ENCODE measurements around the gene REXO1. TPM values are rescaled to one million over a fixed set of nuclear protein-coding genes. Genes with fewer than 3 reads are reported as not detected.

The REXO1 gene
- total RNA-seq, 1 experiment from 2014 or later, result 52.2 TPM

DNA sequence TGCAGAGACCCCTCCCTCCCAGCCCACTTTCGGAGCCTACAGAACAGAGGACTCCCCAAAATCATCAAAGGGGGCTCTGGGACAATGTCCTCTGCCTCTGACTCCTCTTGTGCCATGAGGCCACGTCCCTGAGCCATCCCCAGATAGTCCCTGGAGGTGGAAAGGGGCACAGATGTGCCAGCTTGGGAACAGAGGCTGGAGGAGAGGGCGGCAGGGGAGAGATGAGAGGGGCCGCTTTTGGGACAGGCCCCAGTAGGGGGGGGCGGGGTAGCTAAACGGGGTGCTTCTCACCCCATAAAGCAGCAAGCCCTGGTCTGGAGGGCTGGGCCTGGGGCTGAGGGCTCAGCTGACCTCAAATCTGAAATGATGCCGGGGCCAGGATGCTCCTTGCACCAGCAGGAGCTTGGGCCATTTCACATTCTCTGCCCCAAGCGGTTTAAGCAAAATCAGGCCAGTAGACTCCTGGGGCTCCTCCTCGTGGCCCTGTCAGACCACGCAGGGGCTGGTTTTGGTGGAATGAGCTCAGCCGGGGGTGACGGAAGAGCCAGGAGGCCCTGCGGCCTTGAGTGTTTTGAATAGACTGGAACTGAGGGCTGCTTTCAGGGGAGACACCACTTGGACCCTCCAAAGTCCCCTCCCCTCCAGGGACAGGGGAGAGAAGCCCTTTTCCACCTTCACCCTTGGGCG is 67.9 kb downstream of the REXO1 start:
- H3K4me2 ChIP-seq (ENCODE audit: low read length), result no peak overlapping the region
- no peaks in the 10 kb centered on the region for H3K4me1 ChIP-seq (ENCODE audit: control insufficient read depth in 1 of 2, insufficient read depth in 2 of 2, low read length in 2 of 2)
- H3K79me2 ChIP-seq (ENCODE audit: insufficient read depth, low read length), result no peaks in the 10 kb centered on the region
- BruUV-seq (replicated peaks), result no TSS peak
- TF ChIP-seq, protein P1, sequence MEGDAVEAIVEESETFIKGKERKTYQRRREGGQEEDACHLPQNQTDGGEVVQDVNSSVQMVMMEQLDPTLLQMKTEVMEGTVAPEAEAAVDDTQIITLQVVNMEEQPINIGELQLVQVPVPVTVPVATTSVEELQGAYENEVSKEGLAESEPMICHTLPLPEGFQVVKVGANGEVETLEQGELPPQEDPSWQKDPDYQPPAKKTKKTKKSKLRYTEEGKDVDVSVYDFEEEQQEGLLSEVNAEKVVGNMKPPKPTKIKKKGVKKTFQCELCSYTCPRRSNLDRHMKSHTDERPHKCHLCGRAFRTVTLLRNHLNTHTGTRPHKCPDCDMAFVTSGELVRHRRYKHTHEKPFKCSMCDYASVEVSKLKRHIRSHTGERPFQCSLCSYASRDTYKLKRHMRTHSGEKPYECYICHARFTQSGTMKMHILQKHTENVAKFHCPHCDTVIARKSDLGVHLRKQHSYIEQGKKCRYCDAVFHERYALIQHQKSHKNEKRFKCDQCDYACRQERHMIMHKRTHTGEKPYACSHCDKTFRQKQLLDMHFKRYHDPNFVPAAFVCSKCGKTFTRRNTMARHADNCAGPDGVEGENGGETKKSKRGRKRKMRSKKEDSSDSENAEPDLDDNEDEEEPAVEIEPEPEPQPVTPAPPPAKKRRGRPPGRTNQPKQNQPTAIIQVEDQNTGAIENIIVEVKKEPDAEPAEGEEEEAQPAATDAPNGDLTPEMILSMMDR (IDR thresholded peaks at IDR 0.05 in 2 of 3, conservative IDR thresholded peaks at IDR 0.05 in 1 of 3; ENCODE audit: borderline replicate concordance in 1 of 3, insufficient read depth in 1 of 3, low read depth in 2 of 3, low read length in 2 of 3), result no peak
- TF ChIP-seq TCF7L2 (IDR thresholded peaks at IDR 0.05; ENCODE audit: borderline replicate concordance, extremely low read depth, insufficient read depth, insufficient read length), result no peak
- TF ChIP-seq SP1 (IDR thresholded peaks at IDR 0.05; ENCODE audit: low read depth), result no peak
- no peak for TF ChIP-seq RAD21 (IDR thresholded peaks at IDR 0.05; ENCODE audit: low read depth)
- TF ChIP-seq SIN3A (IDR thresholded peaks at IDR 0.05; ENCODE audit: low read depth), result no peak
- no peak for TF ChIP-seq EZH2phosphoT487 (IDR thresholded peaks at IDR 0.05; ENCODE audit: borderline replicate concordance)
- TF ChIP-seq, protein P2, sequence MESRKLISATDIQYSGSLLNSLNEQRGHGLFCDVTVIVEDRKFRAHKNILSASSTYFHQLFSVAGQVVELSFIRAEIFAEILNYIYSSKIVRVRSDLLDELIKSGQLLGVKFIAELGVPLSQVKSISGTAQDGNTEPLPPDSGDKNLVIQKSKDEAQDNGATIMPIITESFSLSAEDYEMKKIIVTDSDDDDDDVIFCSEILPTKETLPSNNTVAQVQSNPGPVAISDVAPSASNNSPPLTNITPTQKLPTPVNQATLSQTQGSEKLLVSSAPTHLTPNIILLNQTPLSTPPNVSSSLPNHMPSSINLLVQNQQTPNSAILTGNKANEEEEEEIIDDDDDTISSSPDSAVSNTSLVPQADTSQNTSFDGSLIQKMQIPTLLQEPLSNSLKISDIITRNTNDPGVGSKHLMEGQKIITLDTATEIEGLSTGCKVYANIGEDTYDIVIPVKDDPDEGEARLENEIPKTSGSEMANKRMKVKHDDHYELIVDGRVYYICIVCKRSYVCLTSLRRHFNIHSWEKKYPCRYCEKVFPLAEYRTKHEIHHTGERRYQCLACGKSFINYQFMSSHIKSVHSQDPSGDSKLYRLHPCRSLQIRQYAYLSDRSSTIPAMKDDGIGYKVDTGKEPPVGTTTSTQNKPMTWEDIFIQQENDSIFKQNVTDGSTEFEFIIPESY (IDR thresholded peaks at IDR 0.05; ENCODE audit: extremely low read depth, insufficient replicate concordance, low read length), result no peak
- TF ChIP-seq POLR2AphosphoS5 (IDR thresholded peaks at IDR 0.05; ENCODE audit: low read depth, low read length), result no peak
- no peak for TF ChIP-seq POLR2A (IDR thresholded peaks at IDR 0.05; ENCODE audit: borderline replicate concordance, extremely low read depth, insufficient read depth, insufficient read length)
- TF ChIP-seq, protein P3, sequence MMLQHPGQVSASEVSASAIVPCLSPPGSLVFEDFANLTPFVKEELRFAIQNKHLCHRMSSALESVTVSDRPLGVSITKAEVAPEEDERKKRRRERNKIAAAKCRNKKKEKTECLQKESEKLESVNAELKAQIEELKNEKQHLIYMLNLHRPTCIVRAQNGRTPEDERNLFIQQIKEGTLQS (IDR thresholded peaks at IDR 0.05), result no peak
- no peak for TF ChIP-seq ZNF274 (IDR thresholded peaks at IDR 0.05; ENCODE audit: low read depth, low read length)
- TF ChIP-seq, protein P4, sequence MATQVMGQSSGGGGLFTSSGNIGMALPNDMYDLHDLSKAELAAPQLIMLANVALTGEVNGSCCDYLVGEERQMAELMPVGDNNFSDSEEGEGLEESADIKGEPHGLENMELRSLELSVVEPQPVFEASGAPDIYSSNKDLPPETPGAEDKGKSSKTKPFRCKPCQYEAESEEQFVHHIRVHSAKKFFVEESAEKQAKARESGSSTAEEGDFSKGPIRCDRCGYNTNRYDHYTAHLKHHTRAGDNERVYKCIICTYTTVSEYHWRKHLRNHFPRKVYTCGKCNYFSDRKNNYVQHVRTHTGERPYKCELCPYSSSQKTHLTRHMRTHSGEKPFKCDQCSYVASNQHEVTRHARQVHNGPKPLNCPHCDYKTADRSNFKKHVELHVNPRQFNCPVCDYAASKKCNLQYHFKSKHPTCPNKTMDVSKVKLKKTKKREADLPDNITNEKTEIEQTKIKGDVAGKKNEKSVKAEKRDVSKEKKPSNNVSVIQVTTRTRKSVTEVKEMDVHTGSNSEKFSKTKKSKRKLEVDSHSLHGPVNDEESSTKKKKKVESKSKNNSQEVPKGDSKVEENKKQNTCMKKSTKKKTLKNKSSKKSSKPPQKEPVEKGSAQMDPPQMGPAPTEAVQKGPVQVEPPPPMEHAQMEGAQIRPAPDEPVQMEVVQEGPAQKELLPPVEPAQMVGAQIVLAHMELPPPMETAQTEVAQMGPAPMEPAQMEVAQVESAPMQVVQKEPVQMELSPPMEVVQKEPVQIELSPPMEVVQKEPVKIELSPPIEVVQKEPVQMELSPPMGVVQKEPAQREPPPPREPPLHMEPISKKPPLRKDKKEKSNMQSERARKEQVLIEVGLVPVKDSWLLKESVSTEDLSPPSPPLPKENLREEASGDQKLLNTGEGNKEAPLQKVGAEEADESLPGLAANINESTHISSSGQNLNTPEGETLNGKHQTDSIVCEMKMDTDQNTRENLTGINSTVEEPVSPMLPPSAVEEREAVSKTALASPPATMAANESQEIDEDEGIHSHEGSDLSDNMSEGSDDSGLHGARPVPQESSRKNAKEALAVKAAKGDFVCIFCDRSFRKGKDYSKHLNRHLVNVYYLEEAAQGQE (IDR thresholded peaks at IDR 0.05; ENCODE audit: low read depth), result no peak
- TF ChIP-seq, protein P5, sequence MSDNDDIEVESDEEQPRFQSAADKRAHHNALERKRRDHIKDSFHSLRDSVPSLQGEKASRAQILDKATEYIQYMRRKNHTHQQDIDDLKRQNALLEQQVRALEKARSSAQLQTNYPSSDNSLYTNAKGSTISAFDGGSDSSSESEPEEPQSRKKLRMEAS (IDR thresholded peaks at IDR 0.05), result no peak
- no peak for TF ChIP-seq EGR1 (IDR thresholded peaks at IDR 0.05; ENCODE audit: low read depth)
- no peak for TF ChIP-seq ELF1 (IDR thresholded peaks at IDR 0.05; ENCODE audit: borderline replicate concordance, low read depth)
- no peak for TF ChIP-seq ZFX (IDR thresholded peaks at IDR 0.05)
- H3K36me3 ChIP-seq (ENCODE audit: control insufficient read depth in 1 of 2, insufficient read depth in 2 of 2, low read length in 2 of 2), result no peaks in the 10 kb centered on the region
- H3K27me3 ChIP-seq (ENCODE audit: insufficient read depth, low read length), result no peaks in the 10 kb centered on the region
- no peak overlapping the region for H3K4me3 ChIP-seq (replicated peaks in 1 of 2; ENCODE audit: low read depth in 1 of 2, low read length in 2 of 2)
- DNase-seq (ENCODE audit: low read depth, low spot score), result no peak
- no peak overlapping the region for H3K9ac ChIP-seq (ENCODE audit: low read length)
- RAD21 ChIA-PET (ENCODE audit: low non-redundant PET in 1 of 2, low total read pairs in 2 of 2, uncharacterized antibody in 2 of 2, unreplicated experiment in 2 of 2), result no interaction called here
- no peaks in the 10 kb centered on the region for H3K9me2 ChIP-seq (ENCODE audit: insufficient read depth)
- no peaks in the 10 kb centered on the region for H4K20me1 ChIP-seq (ENCODE audit: insufficient read depth)
- peaks cover 0 to 12% of the 10 kb centered on the region in 2 experiments; a peak in 1 of 4 replicates for H3K9me3 ChIP-seq (ENCODE audit: control insufficient read depth in 1 of 2, insufficient read depth in 1 of 2, low read depth in 1 of 2, low read length in 2 of 2)
- H3K27ac ChIP-seq (ENCODE audit: low read depth, low read length), result no peak overlapping the region
- POLR2A ChIA-PET, result no interaction called here
- CTCF ChIA-PET, result interaction anchor here (0.7 to 1.4 kb wide), 2 partner anchors 17 to 33 kb away, joined by 3 to 4 read pairs; no protein-coding TSS in a partner anchor
- intact Hi-C loops (cut with micrococcal nuclease), result no loop called here
- ATAC-seq, result no peak
- no peak overlapping the region for H2AFZ ChIP-seq (ENCODE audit: low read depth, low read length, poor library complexity, severe bottlenecking)
